ENCODE data around the gene LRRIQ1. TPM values are rescaled to one million over a fixed set of nuclear protein-coding genes. Genes with fewer than 3 reads are reported as not detected.
A peak's percentile ranks its signal among the peaks of the same experiment; 100 is the strongest.

Gene LRRIQ1, protein sequence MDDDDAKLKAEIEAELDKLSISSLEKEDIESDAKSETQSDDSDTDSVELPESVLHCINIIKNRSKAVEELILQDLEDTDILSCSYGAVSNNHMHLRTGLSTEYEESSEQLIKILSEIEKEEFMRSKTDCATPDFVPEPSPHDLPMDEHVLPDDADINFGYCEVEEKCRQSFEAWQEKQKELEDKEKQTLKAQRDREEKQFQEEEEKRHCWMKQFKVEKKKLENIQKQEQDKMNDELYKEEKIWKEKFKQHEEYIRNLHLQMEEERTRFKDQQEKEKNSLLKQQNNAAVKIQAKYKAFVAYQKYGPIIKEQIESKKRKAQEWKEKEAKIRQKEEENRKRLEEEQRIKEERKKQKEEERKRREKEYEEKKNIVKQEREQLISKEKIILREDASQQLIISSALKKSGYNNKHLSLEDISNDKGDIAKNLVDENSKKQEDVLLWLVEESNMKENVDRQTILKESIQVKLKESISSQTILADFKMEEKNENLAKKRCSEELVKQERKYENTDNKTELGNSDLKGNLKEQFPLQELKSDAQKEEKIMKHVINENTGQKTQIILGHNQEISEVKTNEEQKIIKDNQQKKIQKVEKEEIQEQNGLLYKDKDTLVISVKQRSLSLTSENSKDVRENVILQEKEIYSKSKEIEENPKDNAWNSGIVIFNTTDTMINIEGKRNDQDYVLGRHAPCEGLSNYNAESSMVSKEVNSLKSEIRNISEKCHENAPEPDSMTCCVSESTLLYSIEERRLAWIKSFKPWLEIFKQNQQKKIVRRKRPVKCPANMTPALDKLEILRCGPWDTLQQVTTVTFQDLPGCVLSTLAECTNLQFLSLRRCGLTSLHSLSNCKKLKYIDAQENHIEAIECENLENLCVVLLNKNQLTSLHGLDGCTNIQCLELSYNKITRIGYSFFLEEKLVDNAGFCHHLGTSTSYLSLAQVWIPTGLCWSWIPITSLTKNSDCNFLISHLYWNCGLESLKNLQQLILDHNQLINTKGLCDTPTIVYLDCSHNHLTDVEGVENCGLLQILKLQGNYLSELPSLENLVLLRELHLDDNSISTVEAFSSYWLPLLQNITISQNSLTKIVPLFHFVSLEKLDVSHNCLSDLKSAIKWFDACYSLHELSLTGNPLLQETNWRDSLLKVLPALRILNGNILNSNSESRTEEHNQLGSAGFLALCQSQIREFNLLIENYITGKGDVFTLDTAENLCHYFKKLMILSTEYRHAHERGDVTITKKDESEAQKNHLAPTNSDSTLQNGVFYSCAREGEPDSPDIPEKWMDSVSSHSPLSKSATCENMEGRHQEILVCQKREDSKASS (N-terminal part only)
- total RNA-seq, result not detected

DNA sequence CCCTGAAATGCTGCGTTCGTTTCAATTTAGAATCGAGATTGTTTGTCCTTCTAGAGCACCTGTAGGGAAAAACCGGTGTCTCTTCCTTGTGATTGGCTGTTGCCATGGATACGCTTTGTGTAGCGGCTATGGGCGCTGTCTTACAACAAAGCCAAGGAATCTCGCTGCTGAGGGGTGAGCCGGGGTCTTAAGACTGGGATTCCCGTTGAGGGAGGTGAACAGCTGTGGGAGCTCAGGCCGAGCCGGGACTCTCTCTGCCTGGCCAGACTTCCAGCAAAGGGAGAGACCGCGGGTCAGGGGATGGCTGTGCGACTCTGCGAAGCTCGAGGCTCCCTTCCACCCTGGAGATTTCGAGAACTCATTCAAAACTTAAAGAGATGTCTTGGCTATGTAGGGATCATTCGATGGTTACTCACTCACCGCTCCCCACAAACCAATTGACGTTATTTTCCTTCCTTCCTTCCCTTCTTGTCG lies at the start of gene LRRIQ1, which contains the start of gene TSPAN19:
Gene LRRIQ1 (plus strand): TSS at position 118 of the 474 bp plus-strand sequence. CDS start 1,826 bp downstream, outside the sequence.
Gene TSPAN19 (minus strand): TSS at position 44 of the 474 bp plus-strand sequence. CDS start 6,331 bp downstream, outside the sequence.
- H3K4me1 ChIP-seq, result peaks cover 0 to 4% of the 10 kb centered on the region in 2 donors
- no peak within 1 kb of the TSS for H3K27ac ChIP-seq
- peak within 1 kb of the TSS; percentile 51 to 61 (median 58) for H3K4me3 ChIP-seq
- DNase-seq, result peak; percentile 28 to 36
- intact Hi-C loops (cut with DNase I; ENCODE audit: low total_unique reads), result no loop called here
- H3K36me3 ChIP-seq, result no peaks in the 10 kb centered on the region
- in situ Hi-C loops (cut with MboI; ENCODE audit: low sequenced_read_pairs in 4 of 4), result loop anchor here in 1 of 4 donors (25.0 kb wide), 1 partner anchor 174 kb away; no protein-coding TSS in a partner anchor
- peak; percentile 87 to 91 for ATAC-seq
- H3K27me3 ChIP-seq, result no peaks in the 10 kb centered on the region
- no peak for TF ChIP-seq POLR2A (IDR thresholded peaks at IDR 0.05)
- H3K9me3 ChIP-seq, result no peaks in the 10 kb centered on the region

DNA sequence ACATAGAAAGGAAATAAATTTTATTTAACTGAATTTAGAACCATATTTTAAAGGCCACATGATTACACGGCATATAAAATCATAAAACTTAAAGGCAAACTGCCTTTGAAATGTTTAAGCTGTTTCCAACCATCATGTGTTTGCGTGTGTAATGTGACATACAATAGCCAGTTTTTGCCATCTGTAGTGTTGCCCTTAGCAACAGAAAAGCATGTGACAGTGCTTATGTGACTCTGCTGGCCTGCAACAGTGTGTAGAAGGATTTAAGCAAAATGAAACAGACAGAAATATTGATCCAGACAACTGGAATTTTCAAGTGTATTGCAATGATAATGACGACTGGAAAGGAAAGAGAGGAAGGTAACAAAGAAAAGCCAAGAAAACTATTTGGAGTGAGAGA lies 49.6 kb upstream of the LRRIQ1 start:
- H3K9me3 ChIP-seq, result no peaks in the 10 kb centered on the region
- DNase-seq (no peak), ATAC-seq (no peak)
- H3K36me3 ChIP-seq, result no peaks in the 10 kb centered on the region
- intact Hi-C loops (cut with DNase I; ENCODE audit: low total_unique reads), result no loop called here
- in situ Hi-C loops (cut with MboI; ENCODE audit: low sequenced_read_pairs in 4 of 4), result no loop called here
- H3K4me1 ChIP-seq, result no peaks in the 10 kb centered on the region
- no peak for TF ChIP-seq POLR2A (IDR thresholded peaks at IDR 0.05)
- TF ChIP-seq, protein P1, sequence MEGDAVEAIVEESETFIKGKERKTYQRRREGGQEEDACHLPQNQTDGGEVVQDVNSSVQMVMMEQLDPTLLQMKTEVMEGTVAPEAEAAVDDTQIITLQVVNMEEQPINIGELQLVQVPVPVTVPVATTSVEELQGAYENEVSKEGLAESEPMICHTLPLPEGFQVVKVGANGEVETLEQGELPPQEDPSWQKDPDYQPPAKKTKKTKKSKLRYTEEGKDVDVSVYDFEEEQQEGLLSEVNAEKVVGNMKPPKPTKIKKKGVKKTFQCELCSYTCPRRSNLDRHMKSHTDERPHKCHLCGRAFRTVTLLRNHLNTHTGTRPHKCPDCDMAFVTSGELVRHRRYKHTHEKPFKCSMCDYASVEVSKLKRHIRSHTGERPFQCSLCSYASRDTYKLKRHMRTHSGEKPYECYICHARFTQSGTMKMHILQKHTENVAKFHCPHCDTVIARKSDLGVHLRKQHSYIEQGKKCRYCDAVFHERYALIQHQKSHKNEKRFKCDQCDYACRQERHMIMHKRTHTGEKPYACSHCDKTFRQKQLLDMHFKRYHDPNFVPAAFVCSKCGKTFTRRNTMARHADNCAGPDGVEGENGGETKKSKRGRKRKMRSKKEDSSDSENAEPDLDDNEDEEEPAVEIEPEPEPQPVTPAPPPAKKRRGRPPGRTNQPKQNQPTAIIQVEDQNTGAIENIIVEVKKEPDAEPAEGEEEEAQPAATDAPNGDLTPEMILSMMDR (IDR thresholded peaks at IDR 0.05 in 4 of 5, conservative IDR thresholded peaks at IDR 0.05 in 1 of 5), result no peak
- H3K27ac ChIP-seq, result no peak overlapping the region
- H3K4me3 ChIP-seq, result no peak overlapping the region
- no peaks in the 10 kb centered on the region for H3K27me3 ChIP-seq

DNA sequence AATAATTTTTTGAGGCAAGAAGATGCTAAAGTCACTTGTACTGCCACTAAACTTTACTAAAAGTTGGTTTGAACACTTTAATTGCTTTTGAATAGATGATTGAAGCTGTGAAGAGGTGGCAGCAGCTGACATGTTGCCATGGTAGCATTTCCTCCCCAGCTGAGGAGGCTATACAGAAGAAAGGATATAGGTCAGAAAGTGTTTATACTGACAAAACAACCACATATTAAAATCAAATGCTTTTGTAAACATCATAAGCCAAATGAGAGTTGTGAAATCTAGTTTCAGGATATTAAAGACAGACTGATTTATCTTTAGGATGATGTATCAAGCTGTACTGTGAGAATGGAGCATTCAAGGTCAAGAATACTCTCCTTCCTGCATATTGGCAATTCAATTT lies 41.7 kb upstream of the LRRIQ1 start:
- H3K9me3 ChIP-seq, result no peaks in the 10 kb centered on the region
- TF ChIP-seq, protein P1 (IDR thresholded peaks at IDR 0.05 in 4 of 5, conservative IDR thresholded peaks at IDR 0.05 in 1 of 5), result no peak
- no peak for TF ChIP-seq POLR2A (IDR thresholded peaks at IDR 0.05)
- no peaks in the 10 kb centered on the region for H3K27me3 ChIP-seq
- intact Hi-C loops (cut with DNase I; ENCODE audit: low total_unique reads), result no loop called here
- in situ Hi-C loops (cut with MboI; ENCODE audit: low sequenced_read_pairs in 4 of 4), result no loop called here
- H3K27ac ChIP-seq, result no peak overlapping the region
- no peak for DNase-seq
- no peaks in the 10 kb centered on the region for H3K4me1 ChIP-seq
- no peak overlapping the region for H3K4me3 ChIP-seq
- ATAC-seq, result no peak
- H3K36me3 ChIP-seq, result no peaks in the 10 kb centered on the region

DNA sequence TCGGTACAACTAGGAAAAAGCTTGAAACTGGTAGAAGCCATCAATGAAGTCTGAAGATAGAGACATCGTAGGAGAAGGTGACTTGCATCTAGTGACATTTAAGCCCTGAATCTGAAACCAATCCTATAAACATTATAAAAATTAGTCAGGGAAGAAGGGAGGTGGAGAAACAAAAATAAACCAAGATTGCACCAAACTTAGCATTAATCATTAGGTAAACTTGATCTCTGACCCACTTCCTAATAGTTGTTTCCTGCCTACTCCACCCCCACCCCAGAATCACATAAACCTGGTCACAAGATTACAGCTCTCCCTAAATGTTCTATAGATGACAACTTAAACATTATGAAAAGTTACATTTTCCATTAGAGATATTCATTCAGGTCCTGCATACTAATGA lies 40.5 kb upstream of the LRRIQ1 start:
- TF ChIP-seq, protein P1 (IDR thresholded peaks at IDR 0.05 in 4 of 5, conservative IDR thresholded peaks at IDR 0.05 in 1 of 5), result no peak
- no peak for TF ChIP-seq POLR2A (IDR thresholded peaks at IDR 0.05)
- no peak overlapping the region for H3K27ac ChIP-seq
- intact Hi-C loops (cut with DNase I; ENCODE audit: low total_unique reads), result no loop called here

More for the DNA sequence above, 40.5 kb upstream of the LRRIQ1 start:
- in situ Hi-C loops (cut with MboI; ENCODE audit: low sequenced_read_pairs in 4 of 4), result no loop called here
- H3K4me3 ChIP-seq, result no peak overlapping the region
- DNase-seq (no peak), ATAC-seq (no peak)
- no peaks in the 10 kb centered on the region for H3K27me3 ChIP-seq
- H3K4me1 ChIP-seq, result no peaks in the 10 kb centered on the region
- H3K9me3 ChIP-seq, result no peaks in the 10 kb centered on the region
- H3K36me3 ChIP-seq, result no peaks in the 10 kb centered on the region
